Gastroesophageal sphincter (tissue), 4 donors: ENCODE data around the gene GNA14. TPM values are rescaled to one million over a fixed set of nuclear protein-coding genes. Genes with fewer than 3 reads are reported as not detected.
"Not testable (repeated sequence)": the region's sequence is repeated elsewhere in the genome, so short reads cannot be mapped to it uniquely, and the experiment has no call there.

Experiments used
- ATAC-seq: fragments of 150-250 bp; one replicate; pipeline ENCODE4 v1.9.1; 2016; ENCODE audit warnings: mild to moderate bottlenecking, moderate library complexity
- H3K27ac ChIP-seq, 4 donors: fragments of 200-600 bp; sonication (generic) in 3 of 4; 1 replicate in 3 of 4; 2 replicates in 1 of 4; pipeline ENCODE4 v1.5.1; 2016 to 2019
- H3K27me3 ChIP-seq: fragments of 200-600 bp; sonication (generic); one replicate; pipeline ENCODE4 v1.5.1; 2019
- H3K36me3 ChIP-seq, 2 donors: fragments of 200-600 bp; sonication (generic); one replicate each; pipeline ENCODE4 v1.5.1; 2019; ENCODE audit warnings: control low read depth in 1 of 2
- H3K4me1 ChIP-seq, 3 donors: fragments of 200-600 bp; sonication (generic); 1 replicate in 2 of 3; 2 replicates in 1 of 3; pipeline ENCODE4 v1.5.1; 2016 to 2019; ENCODE audit warnings: control low read depth in 2 of 3
- H3K4me3 ChIP-seq, 2 donors: fragments of 200-600 bp; sonication (generic); one replicate each; pipeline ENCODE4 v1.5.1; 2019; ENCODE audit warnings: mild to moderate bottlenecking in 1 of 2, moderate library complexity in 1 of 2
- H3K9me3 ChIP-seq, 3 donors: fragments of 200-600 bp; sonication (generic); one replicate each; pipeline ENCODE4 v1.5.1; 2017 to 2019; ENCODE audit warnings: control low read depth in 2 of 3
- EP300 ChIP-seq: sonication (generic); formaldehyde crosslinking; IDR thresholded peaks from one replicate; pipeline ENCODE4 v1.6.1; 2017; ENCODE audit warnings: antibody characterized with exemption, mild to moderate bottlenecking
- POLR2A ChIP-seq, 2 donors: fragments of 450-650 bp; IDR thresholded peaks; one replicate each; pipeline ENCODE4 v1.6.1; 2017; ENCODE audit warnings: antibody characterized with exemption in 2 of 2, mild to moderate bottlenecking in 2 of 2, moderate library complexity in 1 of 2
- POLR2AphosphoS5 ChIP-seq: sonication (generic); formaldehyde crosslinking; IDR thresholded peaks from one replicate; pipeline ENCODE4 v1.6.1; 2017; ENCODE audit warnings: antibody characterized with exemption
- WGBS, 2 donors: methylation state at CpG; one replicate each; pipeline ENCODE4 v1.1.5; 2018; ENCODE audit warnings: low coverage in 1 of 2; 5-methylcytosine and 5-hydroxymethylcytosine counted together
- total RNA-seq, 4 donors: library from RNA; depleted of rRNA; stranded (reverse); fragments of >200 nt; gene quantifications; one replicate each; pipeline ENCODE4 v1.1.0, GENCODE V29; 2016
- TF ChIP-seq, protein P1 (sequence below), 4 experiments: fragments of 200-600 bp in 2 of 4; fragments of 450-650 bp in 2 of 4; sonication (generic) in 1 of 4; IDR thresholded peaks; one replicate each; pipeline ENCODE4 v1.5.1; 2017 to 2019; ENCODE audit warnings: antibody characterized with exemption in 4 of 4, mild to moderate bottlenecking in 2 of 4, moderate library complexity in 2 of 4

GNA14 gene
- total RNA-seq, 4 donors from 2014 or later, result 3.9 to 6.4 (median 5.1) TPM

DNA sequence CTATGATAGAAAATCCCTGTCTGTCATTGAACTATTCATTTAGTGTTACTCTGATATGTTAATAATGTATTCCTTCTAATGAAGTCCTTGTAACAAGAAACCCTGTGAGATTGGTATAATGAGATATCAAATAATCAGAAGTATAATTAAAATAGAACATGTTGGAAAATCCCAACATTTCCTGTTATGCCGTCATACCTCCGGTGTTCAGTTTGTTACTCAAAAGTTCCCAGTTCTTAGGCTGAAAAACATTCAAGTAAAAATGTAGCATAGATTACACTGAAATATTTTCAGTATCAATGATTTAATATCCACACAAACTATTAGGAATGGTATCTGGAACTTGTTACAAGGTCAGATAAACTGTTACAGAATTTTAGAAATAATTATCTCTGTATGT, 227.5 kb downstream of the GNA14 start:
- Histone ChIP-seq H3K27ac (no peak overlapping the region), H3K4me3 (no peak overlapping the region), H3K4me1 (no peaks in the 10 kb centered on the region), H3K36me3 (peaks cover 0 to 17% of the 10 kb centered on the region in 2 donors), H3K9me3 (no peaks in the 10 kb centered on the region), H3K27me3 (no peaks in the 10 kb centered on the region)
- WGBS, 2 donors, result 65 to 69% methylated on average over 2 of the region's 2 CpGs
- no peak for TF ChIP-seq POLR2AphosphoS5
- TF ChIP-seq, protein P1, sequence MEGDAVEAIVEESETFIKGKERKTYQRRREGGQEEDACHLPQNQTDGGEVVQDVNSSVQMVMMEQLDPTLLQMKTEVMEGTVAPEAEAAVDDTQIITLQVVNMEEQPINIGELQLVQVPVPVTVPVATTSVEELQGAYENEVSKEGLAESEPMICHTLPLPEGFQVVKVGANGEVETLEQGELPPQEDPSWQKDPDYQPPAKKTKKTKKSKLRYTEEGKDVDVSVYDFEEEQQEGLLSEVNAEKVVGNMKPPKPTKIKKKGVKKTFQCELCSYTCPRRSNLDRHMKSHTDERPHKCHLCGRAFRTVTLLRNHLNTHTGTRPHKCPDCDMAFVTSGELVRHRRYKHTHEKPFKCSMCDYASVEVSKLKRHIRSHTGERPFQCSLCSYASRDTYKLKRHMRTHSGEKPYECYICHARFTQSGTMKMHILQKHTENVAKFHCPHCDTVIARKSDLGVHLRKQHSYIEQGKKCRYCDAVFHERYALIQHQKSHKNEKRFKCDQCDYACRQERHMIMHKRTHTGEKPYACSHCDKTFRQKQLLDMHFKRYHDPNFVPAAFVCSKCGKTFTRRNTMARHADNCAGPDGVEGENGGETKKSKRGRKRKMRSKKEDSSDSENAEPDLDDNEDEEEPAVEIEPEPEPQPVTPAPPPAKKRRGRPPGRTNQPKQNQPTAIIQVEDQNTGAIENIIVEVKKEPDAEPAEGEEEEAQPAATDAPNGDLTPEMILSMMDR (IDR thresholded peaks at IDR 0.05), result no peak
- TF ChIP-seq POLR2A (IDR thresholded peaks at IDR 0.05), result no peak
- TF ChIP-seq EP300, result no peak
- ATAC-seq, result no peak

GRCh38 chr9:77418226-77418625, 229.9 kb downstream of the GNA14 start:
- Histone ChIP-seq H3K36me3 (peaks cover 0 to 6% of the 10 kb centered on the region in 2 donors), H3K4me3 (no peak overlapping the region), H3K27me3 (no peaks in the 10 kb centered on the region), H3K9me3 (no peaks in the 10 kb centered on the region), H3K4me1 (no peaks in the 10 kb centered on the region), H3K27ac (peak overlapping the region in 1 of 4 donors; percentile 47)
- ATAC-seq, result no peak
- TF ChIP-seq POLR2A (IDR thresholded peaks at IDR 0.05) (no peak), EP300 (no peak), POLR2AphosphoS5 (no peak)
- TF ChIP-seq, protein P1 (IDR thresholded peaks at IDR 0.05), result no peak

DNA sequence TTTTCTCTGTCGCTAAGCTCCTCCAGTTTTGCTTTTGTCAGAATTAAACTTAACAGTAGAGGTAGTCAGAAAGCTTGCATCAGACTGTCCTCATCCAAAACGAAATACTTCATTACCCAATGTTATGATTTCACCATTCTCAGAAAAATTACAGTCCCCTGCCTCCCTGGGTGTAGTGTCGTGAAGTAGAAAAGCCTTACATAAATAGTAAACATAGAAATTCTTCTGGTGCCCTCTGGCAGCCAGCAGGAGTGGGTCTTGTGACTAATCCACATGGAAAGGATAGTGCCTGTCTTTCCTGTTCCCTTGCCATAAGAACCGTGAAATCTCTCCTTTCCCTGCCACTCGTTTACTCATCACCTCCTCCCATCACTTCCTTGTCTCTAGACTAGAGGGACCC, 230.6 kb downstream of the GNA14 start:
- H3K4me1 ChIP-seq, result no peaks in the 10 kb centered on the region
- peaks cover 0 to 6% of the 10 kb centered on the region in 2 donors for H3K36me3 ChIP-seq
- no peaks in the 10 kb centered on the region for H3K27me3 ChIP-seq
- 48 to 49% methylated on average over 5 of the region's 5 CpGs for WGBS, 2 donors
- H3K27ac ChIP-seq, result peak overlapping the region in 2 of 4 donors; percentile 4 to 47
- ATAC-seq, result peak; percentile 82
- no peaks in the 10 kb centered on the region for H3K9me3 ChIP-seq
- TF ChIP-seq, protein P1 (IDR thresholded peaks at IDR 0.05), result no peak
- TF ChIP-seq POLR2A (IDR thresholded peaks at IDR 0.05) (no peak), POLR2AphosphoS5 (peak; percentile 22), EP300 (no peak)
- no peak overlapping the region for H3K4me3 ChIP-seq

DNA sequence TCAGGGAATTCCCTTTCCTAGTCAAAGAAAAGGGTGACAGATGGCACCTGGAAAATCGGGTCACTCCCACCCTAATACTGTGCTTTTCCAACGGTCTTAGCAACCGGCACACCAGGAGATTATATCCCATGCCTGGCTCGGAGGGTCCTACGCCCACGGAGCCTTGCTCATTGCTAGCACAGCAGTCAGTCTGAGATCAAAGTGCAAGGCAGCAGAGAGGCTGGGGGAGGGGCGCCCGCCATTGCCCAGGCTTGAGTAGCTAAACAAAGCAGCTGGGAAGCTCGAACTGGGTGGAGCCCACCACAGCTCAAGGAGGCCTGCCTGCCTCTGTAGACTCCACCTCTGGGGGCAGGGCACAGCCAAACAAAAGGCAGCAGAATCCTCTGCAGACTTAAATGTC, 239.6 kb downstream of the GNA14 start:
- not testable (repeated sequence) for H3K4me3 ChIP-seq, ATAC-seq, H3K27me3 ChIP-seq, H3K4me1 ChIP-seq, H3K27ac ChIP-seq, H3K9me3 ChIP-seq
- H3K36me3 ChIP-seq, result peaks cover 4 to 51% of the 10 kb centered on the region in 2 donors
- 90% methylated on average over 2 of the region's 9 CpGs; no CpG with 5 or more reads in 1 of the 2 donors for WGBS, 2 donors

- Histone ChIP-seq H3K9me3 (no peaks in the 10 kb centered on the region), H3K4me1 (no peaks in the 10 kb centered on the region), H3K36me3 (peaks cover 4 to 46% of the 10 kb centered on the region in 2 donors), H3K27me3 (no peaks in the 10 kb centered on the region), H3K27ac (no peak overlapping the region), H3K4me3 (no peak overlapping the region)
- WGBS, 2 donors, result 86 to 96% methylated on average over 4 of the region's 4 CpGs
- no peak for ATAC-seq
- TF ChIP-seq EP300 (no peak), POLR2AphosphoS5 (no peak), POLR2A (IDR thresholded peaks at IDR 0.05) (no peak)
- TF ChIP-seq, protein P1 (IDR thresholded peaks at IDR 0.05), result no peak
Measured at GRCh38 chr9:77403239-77403638, 244.9 kb downstream of the GNA14 start.
